ENCODE results near the gene MPIG6B. TPM values are rescaled to one million over a fixed set of nuclear protein-coding genes. Genes with fewer than 3 reads are reported as not detected.

MPIG6B gene
- total RNA-seq, 1 experiment from 2014 or later: not detected

DNA sequence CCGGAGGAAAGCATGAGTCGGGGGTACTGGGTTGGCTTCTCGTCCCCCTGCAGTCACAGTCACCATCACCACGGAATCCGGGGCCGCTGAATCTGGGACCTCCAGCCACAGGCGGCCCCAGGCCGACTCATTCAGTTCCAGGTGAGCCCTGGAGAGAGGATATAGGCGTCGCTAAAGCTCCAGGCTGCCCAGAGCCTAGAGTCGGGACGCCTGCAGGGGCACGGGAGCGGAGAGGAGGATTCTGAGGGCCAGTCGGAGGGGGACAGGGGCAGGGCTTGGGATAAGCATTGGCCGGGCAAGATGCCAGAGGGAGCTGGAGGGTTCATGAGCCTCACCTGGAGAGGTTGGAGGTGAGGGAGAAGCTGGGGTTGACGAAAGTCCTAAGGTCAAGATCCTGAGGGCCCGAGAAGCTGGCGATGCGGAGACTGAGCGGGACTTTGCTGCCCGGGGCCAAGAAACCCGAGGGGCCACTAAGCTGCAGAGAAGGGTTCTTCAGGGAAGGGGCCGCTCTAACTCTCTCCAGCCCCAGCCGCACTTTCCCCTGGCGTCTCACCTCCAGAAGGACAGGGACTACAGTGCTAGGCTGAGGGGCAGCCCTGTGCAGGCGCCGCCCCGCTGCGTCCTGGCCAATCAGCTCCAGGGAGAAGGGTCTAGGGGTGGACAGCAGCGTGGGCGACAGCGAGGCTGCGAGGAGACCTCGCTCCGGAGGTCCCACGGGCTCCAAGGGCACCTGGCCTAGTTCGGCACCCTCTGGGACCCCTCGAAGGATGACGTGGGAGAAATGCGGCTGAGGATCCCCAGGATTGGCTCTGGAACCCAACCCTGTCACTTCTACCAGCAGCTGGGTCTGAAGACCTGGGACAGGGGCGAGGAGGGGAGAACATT lies 43.0 kb downstream of the MPIG6B start:
- DNase-seq (ENCODE audit: low read depth): no peak

DNA sequence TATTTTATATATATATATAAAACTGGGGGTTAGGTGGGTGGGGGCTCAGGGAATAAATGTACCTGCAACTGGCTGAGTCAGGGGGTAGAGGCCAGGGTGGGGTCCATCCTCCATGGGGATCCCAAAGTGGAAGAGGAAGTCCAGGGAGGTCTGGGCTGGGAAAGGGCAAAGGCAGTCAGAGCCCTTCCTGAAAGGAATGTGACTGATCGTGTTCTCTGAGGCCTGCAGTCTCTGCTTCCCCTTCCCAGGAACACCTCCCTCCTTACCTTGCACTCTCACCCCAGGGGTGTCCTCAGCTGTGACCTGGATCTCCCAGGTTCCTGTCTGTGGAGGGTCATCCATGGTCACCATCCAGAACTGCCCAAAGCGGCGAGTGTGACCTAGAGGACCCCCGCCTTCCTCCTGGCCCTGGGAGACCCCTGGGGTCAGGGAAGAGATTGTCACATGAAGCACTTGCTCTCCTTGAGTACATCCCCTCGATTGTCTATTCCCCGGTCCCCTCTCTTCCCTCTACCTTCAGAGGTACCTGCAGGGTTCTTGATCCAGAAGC lies 44.0 kb downstream of the MPIG6B start:
- DNase-seq (ENCODE audit: low read depth): no peak

DNA sequence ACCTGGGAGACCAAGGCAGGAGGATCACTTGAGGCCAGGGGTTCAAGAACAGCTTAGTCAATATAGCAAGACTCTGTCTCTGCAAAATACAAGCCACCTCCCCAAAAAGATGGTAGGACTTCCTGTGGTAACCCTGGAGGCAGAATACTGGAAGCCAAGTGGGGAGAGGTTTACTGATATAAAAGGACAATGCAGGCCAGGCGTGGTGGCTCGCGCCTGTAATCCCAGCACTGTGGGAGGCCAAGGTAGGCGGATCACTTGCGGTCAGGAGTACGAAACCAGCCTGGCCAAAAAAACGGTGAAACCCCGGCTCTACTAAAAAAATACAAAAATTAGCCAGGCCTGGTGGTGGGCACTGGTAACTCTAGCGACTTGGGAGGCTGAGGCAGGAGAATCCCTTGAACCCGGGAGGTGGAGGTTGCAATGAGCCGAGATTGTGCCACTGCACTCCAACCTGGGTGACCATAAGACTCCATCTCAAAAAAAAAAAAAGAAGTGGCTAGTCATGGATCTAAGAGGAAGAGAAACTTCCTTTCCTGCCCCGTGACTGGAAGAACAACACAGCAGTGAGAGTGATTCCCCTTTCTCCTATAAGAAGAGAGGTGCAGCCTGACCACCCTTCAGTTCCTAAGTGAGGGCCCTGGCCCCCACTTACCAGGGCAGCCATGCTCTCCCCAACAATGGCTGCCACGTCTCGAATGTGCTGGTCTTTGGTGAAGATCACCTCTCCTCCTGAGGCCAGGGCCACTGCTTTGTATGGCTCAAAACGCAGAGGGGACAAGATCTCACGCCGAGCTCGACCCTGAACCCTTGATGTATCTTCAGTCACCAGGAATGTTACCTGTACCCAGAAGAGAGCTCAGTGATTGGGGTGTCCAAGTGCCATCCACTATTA lies 45.4 kb downstream of the MPIG6B start:
- no peak for DNase-seq (ENCODE audit: low read depth)

DNA sequence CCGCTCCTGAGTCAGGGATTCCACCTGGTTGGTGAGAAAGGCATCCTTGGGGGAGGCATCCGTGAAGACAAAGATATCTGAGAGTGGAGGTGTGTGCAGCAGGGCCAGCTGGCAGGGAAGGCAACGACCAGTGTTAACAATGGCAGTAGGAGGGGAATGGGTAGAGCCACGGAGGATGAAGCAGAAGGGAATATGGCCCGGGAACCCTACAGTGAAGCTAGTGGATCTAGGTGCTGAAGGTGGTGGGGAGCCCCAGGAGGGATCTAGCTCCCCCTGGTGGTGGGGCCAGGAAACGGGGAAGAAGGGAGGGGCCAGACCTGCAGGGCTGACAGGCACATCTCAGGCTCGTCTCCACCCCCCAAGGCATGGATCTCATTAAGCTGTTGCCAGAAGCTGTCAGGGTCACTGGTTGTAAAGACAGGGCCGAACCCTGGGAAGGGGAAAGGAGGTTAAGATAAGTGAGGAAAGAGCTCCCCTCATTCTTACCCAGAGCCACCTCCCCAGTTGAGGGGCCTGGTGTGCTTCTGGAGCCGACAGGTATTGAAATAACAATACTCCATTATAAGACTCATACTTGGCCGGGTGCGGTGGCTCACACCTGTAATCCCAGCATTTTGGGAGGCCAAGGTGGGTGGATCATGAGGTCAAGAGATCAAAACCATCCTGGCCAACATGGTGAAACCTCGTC lies 46.7 kb downstream of the MPIG6B start:
- peak; percentile 70 for DNase-seq (ENCODE audit: low read depth)

DNA sequence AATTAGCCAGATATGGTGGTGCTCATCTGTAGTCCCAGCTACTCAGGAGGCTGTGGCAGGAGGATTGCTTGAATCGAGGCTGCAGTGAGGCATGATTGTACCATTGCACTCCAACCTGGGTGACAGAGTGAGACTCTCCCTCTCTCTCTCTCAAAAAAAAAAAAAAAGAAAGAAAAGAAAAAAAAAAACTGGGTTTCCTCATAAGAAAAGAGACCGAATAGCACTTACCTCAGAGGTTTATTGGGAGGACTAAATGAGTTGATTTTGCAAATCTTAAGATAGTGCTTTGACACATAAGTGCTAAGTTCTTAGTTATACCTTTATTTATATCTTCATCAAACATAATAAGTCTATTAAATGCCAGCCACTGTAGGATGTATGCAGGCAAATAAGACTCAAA lies 47.7 kb downstream of the MPIG6B start:
- DNase-seq (ENCODE audit: low read depth): no peak

- peak; percentile 67 for DNase-seq (ENCODE audit: low read depth)
These were observed 48.8 kb downstream of the MPIG6B start for GRCh38 chr6:31771992-31772358.

DNA sequence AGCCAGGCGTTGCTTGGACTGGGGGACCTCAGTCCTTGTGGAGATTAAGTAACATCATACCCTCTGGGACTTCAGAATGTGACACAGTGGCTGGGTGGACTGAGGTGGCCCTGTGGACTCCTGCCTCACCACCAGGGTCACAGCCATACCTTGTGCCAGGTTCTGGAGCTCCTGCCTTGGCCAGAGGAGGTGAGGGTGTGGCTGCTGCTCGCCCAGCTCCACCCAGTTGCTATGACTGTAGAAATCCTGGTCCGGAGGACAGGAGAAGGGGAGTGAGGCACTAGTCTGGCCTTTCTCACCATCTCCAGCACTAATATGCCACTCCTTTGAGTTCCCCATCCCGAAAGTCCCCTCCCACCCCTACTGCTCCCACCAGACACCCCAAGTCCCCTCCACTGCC lies 52.0 kb downstream of the MPIG6B start:
- no peak for DNase-seq (ENCODE audit: low read depth)

- DNase-seq (ENCODE audit: low read depth): no peak
These were observed 52.7 kb downstream of the MPIG6B start for GRCh38 chr6:31775633-31776484.

Other genes starting within 250 kb of the MPIG6B start
- gene MICB, start 225.2 kb upstream of the MPIG6B start, total RNA-seq (2014; rRNA removed; shearing (Covaris generic)): 47.6 and 59.9 TPM in 2 replicates
- not detected in 2 replicates for gene MCCD1, start 194.4 kb upstream of the MPIG6B start, total RNA-seq (2014; rRNA removed; shearing (Covaris generic))
- gene DDX39B, start 181.4 kb upstream of the MPIG6B start, total RNA-seq (2014; rRNA removed; shearing (Covaris generic)): 351 and 506 TPM in 2 replicates
- gene ATP6V1G2, start 176.8 kb upstream of the MPIG6B start, total RNA-seq (2014; rRNA removed; shearing (Covaris generic)): 0.20 TPM in 1 of 2 replicates, not detected in the other
- gene NFKBIL1, start 175.8 kb upstream of the MPIG6B start, total RNA-seq (2014; rRNA removed; shearing (Covaris generic)): 12.8 and 25.7 TPM in 2 replicates
- not detected in 2 replicates for gene LTA, start 151.1 kb upstream of the MPIG6B start, total RNA-seq (2014; rRNA removed; shearing (Covaris generic))
- 0.47 and 0.62 TPM in 2 replicates for gene TNF, start 147.8 kb upstream of the MPIG6B start, total RNA-seq (2014; rRNA removed; shearing (Covaris generic))
- gene LTB, start 140.9 kb upstream of the MPIG6B start, total RNA-seq (2014; rRNA removed; shearing (Covaris generic)): 2.1 and 4.6 TPM in 2 replicates
- gene LST1, start 137.1 kb upstream of the MPIG6B start, total RNA-seq (2014; rRNA removed; shearing (Covaris generic)): not detected in 2 replicates
- gene NCR3, start 130.4 kb upstream of the MPIG6B start, total RNA-seq (2014; rRNA removed; shearing (Covaris generic)): not detected in 2 replicates
- not detected in 2 replicates for gene AIF1, start 108.1 kb upstream of the MPIG6B start, total RNA-seq (2014; rRNA removed; shearing (Covaris generic))
- 71.4 and 121 TPM in 2 replicates for gene PRRC2A, start 102.7 kb upstream of the MPIG6B start, total RNA-seq (2014; rRNA removed; shearing (Covaris generic))
- gene BAG6, start 70.7 kb upstream of the MPIG6B start, total RNA-seq (2014; rRNA removed; shearing (Covaris generic)): 194 and 317 TPM in 2 replicates
- 3.7 and 6.9 TPM in 2 replicates for gene APOM, start 67.5 kb upstream of the MPIG6B start, total RNA-seq (2014; rRNA removed; shearing (Covaris generic))
- 29.9 and 37.5 TPM in 2 replicates for gene C6orf47, start 62.6 kb upstream of the MPIG6B start, total RNA-seq (2014; rRNA removed; shearing (Covaris generic))
- 17.7 and 31.6 TPM in 2 replicates for gene GPANK1, start 58.4 kb upstream of the MPIG6B start, total RNA-seq (2014; rRNA removed; shearing (Covaris generic))
- gene CSNK2B, start 57.3 kb upstream of the MPIG6B start, total RNA-seq (2014; rRNA removed; shearing (Covaris generic)): 645 and 1,183 TPM in 2 replicates
- 0.10 and 1.1 TPM in 2 replicates for gene LY6G5B, start 53.4 kb upstream of the MPIG6B start, total RNA-seq (2014; rRNA removed; shearing (Covaris generic))
- 2.0 and 2.5 TPM in 2 replicates for gene LY6G5C, start 42.3 kb upstream of the MPIG6B start, total RNA-seq (2014; rRNA removed; shearing (Covaris generic))
- 37.0 and 51.9 TPM in 2 replicates for gene ABHD16A, start 20.0 kb upstream of the MPIG6B start, total RNA-seq (2014; rRNA removed; shearing (Covaris generic))
- gene LY6G6F, start 16.5 kb upstream of the MPIG6B start, total RNA-seq (2014; rRNA removed; shearing (Covaris generic)): not detected in 2 replicates
- gene LY6G6D, start 8.0 kb upstream of the MPIG6B start, total RNA-seq (2014; rRNA removed; shearing (Covaris generic)): not detected in 2 replicates
- not detected in 2 replicates for gene LY6G6C, start 1.6 kb upstream of the MPIG6B start, total RNA-seq (2014; rRNA removed; shearing (Covaris generic))
- 75.1 and 90.7 TPM in 2 replicates for gene DDAH2, start 5.9 kb downstream of the MPIG6B start, total RNA-seq (2014; rRNA removed; shearing (Covaris generic))
- 1,686 and 1,715 TPM in 2 replicates for gene CLIC1, start 13.2 kb downstream of the MPIG6B start, total RNA-seq (2014; rRNA removed; shearing (Covaris generic))
- 12.8 and 19.4 TPM in 2 replicates for gene MSH5, start 16.6 kb downstream of the MPIG6B start, total RNA-seq (2014; rRNA removed; shearing (Covaris generic))
- gene SAPCD1, start 39.3 kb downstream of the MPIG6B start, total RNA-seq (2014; rRNA removed; shearing (Covaris generic)): 1.7 TPM in 1 of 2 replicates, not detected in the other
- gene VWA7, start 54.0 kb downstream of the MPIG6B start, total RNA-seq (2014; rRNA removed; shearing (Covaris generic)): 0.94 and 1.8 TPM in 2 replicates
- gene VARS1, start 72.4 kb downstream of the MPIG6B start, total RNA-seq (2014; rRNA removed; shearing (Covaris generic)): 33.1 and 51.2 TPM in 2 replicates
- 162 and 306 TPM in 2 replicates for gene LSM2, start 83.6 kb downstream of the MPIG6B start, total RNA-seq (2014; rRNA removed; shearing (Covaris generic))
- 0.30 and 2.5 TPM in 2 replicates for gene HSPA1L, start 91.9 kb downstream of the MPIG6B start, total RNA-seq (2014; rRNA removed; shearing (Covaris generic))
- 163 and 238 TPM in 2 replicates for gene HSPA1A, start 92.2 kb downstream of the MPIG6B start, total RNA-seq (2014; rRNA removed; shearing (Covaris generic))
- 185 and 359 TPM in 2 replicates for gene HSPA1B, start 104.4 kb downstream of the MPIG6B start, total RNA-seq (2014; rRNA removed; shearing (Covaris generic))
- 210 and 218 TPM in 2 replicates for gene NEU1, start 139.4 kb downstream of the MPIG6B start, total RNA-seq (2014; rRNA removed; shearing (Covaris generic))
- 0.20 TPM in 1 of 2 replicates, not detected in the other for gene SLC44A4, start 155.6 kb downstream of the MPIG6B start, total RNA-seq (2014; rRNA removed; shearing (Covaris generic))
- gene EHMT2, start 174.3 kb downstream of the MPIG6B start, total RNA-seq (2014; rRNA removed; shearing (Covaris generic)): 51.0 and 73.4 TPM in 2 replicates
- 0.76 and 2.3 TPM in 2 replicates for gene ZBTB12, start 178.7 kb downstream of the MPIG6B start, total RNA-seq (2014; rRNA removed; shearing (Covaris generic))
- 2.9 and 3.3 TPM in 2 replicates for gene C2, start 204.3 kb downstream of the MPIG6B start, total RNA-seq (2014; rRNA removed; shearing (Covaris generic))
- gene CFB, start 222.7 kb downstream of the MPIG6B start, total RNA-seq (2014; rRNA removed; shearing (Covaris generic)): 7.8 and 8.4 TPM in 2 replicates
- gene NELFE, start 235.6 kb downstream of the MPIG6B start, total RNA-seq (2014; rRNA removed; shearing (Covaris generic)): 201 and 228 TPM in 2 replicates
- gene SKIC2, start 235.8 kb downstream of the MPIG6B start, total RNA-seq (2014; rRNA removed; shearing (Covaris generic)): 60.4 and 72.3 TPM in 2 replicates
- 26.8 and 33.3 TPM in 2 replicates for gene DXO, start 248.8 kb downstream of the MPIG6B start, total RNA-seq (2014; rRNA removed; shearing (Covaris generic))